NOMO-1 treated with dmso at 0.1 percent for 144 hours (cell line): ENCODE results near the gene PALLD.

Experiments
- DNase-seq: peaks from one replicate; lab custom pipeline; 2025; ENCODE audit not compliant: unreplicated experiment; lab: John Stamatoyannopoulos, UW

Gene PALLD

DNA sequence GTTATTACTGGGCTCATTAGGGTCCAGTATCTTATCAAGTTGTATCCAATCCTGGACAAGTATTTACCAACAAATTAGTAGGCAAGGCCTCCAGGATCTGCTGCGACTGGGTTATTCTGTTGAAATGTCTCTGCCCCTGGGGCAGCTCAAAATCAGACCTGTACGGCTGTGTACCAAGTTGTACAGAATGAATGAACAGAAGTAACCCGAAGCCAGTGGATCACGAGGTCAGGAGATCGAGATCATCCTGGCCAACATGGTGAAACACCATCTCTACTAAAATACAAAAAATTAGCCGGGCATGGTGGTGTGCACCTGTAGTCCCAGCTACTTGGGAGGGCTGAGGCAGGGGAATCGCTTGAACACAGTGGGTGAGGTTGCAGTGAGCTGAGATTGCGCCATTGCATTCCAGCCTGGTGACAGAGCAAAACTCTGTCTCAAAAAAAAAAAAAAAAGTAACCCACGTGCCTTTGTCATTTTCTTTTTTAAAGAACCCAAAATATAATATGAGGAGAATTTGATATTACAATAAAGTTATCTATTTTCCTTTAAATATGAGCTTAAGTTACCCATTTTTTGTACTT lies 385.9 kb downstream of the PALLD start:
- DNase-seq: no peak

DNA sequence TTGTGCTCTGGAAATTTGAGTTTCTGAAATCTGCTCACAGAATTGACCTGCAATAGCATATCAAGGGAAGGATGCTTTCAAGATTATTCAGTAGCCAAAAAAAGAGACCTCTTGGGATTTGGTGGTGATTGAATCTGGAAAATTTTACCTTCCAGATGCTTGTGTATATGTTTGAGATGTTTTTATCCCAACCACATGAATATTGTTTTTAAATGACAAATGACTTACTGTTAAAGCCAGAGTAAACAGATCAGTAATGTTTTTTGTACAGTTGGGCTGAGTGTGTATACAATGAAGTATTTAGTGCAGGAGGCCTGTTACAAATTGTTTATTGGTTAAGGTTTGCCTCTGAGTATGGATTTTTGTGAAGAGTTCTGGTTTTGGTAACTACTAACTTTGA lies 386.7 kb downstream of the PALLD start:
- no peak for DNase-seq

DNA sequence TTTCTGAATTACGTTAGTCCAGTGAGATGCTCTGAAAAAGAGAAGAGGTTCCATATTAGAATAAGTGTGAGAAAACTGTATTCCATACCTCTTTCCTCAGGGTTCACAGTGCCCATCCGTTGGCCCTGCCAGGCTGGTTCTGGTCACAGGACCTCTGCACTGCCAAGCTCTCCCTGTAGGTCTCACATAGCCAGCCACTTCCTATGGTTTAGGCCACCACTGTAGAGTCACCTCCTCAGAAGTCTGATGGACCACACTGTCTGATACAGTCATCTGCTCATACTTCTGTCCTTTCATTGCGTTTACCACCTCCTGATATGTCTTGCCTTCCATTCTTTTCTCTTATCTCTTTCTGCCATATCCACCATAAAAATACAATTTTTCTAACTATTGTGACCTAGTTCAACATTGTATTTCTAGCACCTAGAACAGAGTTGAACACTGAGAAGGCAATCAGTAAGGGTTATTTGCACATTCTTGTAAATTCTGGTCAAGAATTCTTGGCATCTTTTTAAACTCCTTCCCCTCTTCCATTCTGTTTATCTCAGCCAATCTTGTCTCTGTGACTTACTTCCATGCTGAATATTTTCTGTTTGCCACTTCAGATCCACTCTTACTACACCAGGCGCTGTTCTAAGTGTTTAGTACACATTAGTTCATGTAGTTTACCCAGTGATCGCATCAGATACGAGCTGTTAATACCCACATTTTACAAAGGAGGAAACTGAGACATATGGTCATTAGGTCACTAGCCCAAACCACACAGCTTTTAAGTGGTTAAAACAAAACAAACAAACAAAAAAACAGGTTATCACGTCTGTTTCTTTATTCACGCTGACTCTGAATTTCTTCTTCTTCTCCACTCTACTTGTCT lies 387.6 kb downstream of the PALLD start:
- DNase-seq: no peak

DNA sequence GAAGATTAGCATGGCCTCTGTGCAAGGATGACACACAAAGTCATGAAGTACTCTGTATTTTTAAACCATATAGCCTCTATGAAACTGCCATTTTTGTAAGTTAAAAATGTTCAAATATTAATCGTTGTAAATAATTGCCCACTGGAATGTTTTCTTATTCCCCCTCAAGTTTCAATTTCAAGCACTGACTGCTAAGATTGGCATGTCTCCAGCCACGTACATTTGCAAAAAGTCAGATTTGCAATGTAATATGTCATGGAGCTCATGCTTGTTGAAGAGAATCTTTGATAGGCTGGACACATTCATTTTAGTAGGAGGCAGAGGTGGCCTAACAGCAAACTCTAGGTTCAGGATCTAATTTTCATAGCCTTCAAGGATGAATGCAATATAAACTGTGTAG lies 388.5 kb downstream of the PALLD start:
- no peak for DNase-seq

DNA sequence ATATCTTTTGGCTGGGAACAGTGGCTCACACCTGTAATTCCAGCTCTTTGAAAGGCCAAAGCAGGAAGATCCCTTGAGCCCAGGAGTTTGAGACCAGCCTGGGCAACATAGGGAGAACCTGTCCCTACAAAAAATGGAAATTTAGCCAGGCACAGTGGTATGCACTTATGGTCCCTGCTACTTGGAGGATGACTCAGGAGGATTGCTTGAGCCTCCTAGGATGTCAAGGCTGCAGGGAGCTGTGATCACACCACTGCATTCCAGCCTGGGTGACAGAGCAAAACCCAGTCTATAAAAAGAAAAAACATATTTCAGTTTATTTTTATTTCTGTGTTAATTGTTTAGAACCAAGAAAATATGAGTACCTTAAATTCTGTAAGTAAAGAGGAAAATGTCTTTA lies 389.5 kb downstream of the PALLD start:
- no peak for DNase-seq

DNA sequence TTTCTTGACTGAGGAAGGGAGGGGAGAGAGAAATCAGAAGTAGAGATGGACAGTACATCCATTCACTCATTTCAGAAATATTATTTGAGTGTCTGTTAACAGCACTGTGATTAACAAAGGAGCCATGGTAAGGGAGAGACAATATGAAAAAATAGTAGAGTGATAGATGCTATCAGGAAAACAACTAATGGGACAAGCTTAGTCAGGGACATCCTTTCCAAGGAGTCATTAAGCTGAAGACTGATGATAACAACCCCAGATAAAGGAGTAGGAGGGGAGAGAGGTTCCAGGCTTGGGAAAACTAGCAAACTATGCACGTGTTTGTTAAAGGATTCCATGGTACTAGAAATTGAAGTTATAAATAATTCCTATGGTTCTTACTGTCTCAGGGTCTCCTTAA lies 391.0 kb downstream of the PALLD start:
- no peak for DNase-seq

DNA sequence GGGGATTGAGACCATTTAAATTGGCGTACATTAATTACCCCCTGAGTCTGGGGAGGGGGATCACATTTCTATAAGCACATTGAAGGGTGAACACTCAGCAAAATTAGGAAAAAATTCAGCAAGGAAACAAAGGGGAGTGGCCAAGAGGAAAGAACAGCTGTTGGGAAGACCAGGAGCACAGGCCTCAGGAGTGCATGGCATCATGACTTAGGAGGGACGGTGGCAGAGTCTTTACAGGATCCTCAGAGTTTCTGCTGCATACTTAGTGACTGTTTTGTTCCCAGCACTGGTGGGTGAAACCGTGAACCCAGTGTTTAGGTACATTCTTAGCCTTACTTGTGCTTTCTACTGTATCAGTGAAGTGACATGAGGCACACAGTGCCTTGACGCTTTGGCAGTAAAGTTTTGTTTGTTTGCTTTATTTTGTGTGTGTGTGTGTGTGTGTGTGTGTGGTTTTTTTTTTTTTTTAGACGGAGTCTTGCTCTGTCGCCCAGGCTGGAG lies 391.9 kb downstream of the PALLD start:
- DNase-seq: no peak

DNA sequence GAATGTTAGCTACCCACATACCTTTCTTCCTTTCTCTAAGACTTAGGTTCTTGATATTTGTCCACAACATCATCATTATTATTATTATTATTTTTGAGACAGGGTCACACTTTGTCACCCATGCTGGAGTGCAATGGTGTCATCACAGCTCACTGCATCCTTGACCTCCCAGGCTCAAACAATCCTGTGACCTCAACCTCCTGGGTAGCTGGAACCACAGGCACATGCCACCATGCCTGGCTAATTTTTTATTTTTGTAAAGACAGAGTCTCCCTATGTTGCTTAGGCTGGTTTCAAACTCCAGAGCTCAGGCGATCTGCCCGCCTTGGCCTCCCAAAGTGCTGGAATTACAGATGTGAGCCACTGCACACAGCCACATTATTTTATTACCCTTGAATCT lies 394.2 kb downstream of the PALLD start:
- no peak for DNase-seq

DNA sequence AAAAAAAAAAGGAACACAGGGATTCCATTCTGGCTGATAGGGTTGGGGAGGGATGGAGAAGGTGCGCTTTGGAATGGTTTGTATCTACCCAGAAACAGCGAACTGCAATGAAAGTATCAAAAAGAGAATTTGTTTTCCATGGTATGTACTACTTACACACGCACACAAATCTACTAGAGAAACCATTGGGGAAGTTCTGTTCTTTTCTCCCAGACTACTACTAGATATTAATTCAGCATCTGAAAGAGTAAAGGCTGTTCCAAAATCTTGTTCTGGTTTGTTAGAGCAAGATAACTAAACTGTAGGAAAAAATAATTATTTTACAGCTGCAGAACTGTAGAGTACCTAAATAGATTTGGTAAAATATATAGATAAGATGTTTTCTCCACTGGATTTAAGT lies 394.8 kb downstream of the PALLD start:
- DNase-seq: no peak

DNA sequence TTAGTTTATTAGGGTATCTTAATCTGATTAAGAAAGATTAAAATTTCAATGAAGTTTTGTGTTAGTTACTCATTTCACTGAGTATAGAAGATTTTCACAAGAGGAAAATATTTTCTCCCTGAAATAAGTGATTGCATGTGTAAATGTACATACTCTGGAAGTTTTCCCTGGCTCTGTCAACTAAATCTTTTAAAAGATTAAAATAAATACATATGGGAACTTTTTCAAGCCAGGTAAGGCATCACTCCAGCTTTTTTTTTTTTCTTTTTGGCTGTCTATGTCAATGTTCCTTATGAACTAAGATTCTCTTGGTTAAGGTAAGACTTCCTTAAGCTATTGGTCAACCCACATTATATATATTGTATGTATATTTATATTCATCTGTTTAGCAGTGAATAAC lies 395.6 kb downstream of the PALLD start:
- no peak for DNase-seq

DNA sequence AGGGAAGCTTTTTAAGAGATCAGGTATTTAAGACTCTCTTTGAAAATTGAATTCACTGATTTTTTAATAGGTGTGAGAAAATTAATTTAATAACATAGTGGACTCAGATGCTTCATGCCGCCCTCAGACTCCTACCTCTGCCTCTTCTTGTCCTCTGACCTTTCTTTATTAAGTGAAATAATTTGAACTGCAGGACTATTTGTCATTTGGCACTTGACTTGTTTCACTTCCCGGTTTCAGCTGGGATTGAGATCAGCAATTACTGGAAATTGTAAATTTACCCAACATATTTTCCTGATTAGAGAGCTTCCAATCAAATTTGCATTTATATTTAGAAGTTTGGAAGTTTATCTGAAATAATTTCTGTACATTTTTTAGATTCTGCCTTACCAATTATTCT lies 396.4 kb downstream of the PALLD start:
- DNase-seq: no peak

DNA sequence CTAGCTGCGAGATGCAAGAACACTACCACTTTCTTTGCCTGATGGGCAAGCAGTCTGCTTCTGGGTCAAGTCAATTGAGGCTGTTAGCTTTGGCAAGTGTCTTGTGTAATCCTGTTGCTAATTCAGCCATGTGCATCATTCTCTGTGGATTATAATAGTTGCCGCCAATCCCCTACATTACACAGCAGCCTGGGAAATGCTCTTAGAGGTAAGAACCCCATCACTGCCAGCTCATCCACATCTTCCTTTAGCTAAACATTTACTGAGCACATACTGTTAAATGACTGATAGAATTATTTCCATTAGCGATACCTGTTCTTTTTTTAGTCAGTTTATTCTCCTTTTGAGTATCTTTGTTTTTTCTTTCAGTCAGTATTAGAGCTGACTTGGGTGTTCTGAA lies 397.0 kb downstream of the PALLD start:
- no peak for DNase-seq

DNA sequence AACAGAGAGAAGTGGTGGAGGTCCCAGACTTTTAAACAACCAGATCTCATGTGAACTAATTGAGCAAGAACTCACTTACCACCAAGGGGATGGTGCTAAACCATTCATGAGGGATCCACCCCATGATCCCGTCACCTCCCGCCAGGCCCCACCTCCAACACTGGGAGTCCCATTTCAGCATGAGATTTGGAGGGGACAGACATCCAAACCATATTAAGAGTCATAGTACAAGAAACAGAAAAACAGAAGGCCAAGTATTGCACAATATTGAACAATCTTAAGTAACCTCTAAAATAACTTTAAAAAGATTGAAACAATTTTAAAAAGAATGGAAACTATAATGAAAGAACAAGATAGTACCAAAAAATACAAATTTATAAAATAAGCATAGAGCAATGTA lies 403.2 kb downstream of the PALLD start:
- DNase-seq: no peak

DNA sequence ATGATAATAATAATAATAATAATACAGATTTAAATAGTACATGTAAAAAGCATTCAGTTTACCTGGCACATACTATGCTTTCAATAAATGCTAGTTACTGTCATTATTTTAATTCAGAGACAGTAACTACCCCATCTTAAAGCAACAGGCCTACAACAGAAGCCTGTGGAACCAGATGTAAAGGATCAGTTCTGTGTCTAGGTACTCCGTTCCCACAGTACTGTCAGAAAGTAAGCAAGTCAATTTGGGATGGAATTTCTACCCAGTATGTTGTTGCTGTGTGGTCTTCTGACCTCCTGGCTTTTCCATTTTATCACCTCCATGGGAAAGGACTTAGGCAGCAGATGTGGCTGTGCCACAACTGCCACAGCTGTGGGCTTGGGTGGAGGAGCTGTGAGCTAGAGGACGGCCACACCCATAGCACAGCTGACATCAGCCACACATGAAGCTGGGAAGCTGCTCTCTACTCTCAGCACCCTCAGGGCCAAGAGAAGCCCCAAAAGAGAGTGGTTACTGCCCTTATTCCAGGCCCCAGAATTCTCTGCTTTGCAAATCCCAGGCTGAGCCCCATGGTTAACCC lies 410.4 kb downstream of the PALLD start:
- no peak for DNase-seq

DNA sequence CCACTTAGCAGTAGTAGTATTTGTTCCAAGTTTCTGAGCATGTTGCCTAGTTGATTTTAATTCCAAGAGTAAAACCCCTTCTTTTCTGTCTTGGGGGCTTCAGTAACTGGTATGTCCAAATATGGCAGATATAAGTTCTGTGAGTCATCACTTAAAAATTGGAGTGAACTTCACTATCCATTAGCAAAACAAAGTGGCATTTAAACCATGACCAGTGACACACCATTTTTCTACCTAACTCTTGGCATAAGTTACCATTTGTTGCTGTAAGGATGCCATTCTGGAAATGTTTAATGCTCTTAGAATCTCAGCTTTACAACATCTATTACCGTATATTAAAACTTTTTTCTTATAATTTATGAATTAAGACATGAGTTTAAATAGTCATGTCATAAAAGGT lies 411.2 kb downstream of the PALLD start:
- no peak for DNase-seq

DNA sequence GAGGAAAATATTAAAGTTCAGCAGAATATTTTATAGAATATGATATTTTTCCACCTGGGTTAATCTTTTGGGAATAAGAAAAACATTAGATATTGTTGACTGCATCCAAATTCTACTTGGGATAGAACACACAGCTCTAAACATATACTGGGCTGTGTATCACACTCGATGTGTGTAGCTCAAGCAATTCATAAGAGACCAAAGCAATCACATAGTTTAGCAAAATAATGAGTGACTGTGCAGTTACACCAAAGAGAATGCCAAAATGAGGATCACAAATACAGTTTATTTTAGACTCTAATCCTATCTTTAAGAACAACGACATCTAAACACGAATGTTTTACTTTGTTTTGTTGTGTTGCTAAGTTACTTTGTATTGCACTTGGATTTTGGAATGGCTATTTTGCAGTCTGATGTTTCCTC lies 412.0 kb downstream of the PALLD start:
- no peak for DNase-seq

DNA sequence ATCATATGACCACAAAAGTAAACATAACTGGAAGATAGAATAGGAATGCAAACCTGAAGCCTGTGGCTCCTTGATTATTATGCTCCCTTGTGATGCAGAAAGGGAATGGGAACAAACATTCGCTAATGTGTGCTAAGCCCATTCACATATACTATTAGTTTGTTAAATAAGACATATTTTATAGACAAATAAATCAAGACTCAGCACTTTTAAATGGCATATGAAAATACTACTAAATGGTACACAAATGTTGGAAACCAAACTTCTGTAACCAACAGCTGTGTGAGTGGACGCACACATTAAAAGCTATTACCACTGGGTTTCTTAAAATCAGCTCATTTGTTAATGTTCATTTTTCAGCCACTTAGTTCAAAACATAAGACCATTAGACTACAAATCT lies 417.2 kb downstream of the PALLD start:
- no peak for DNase-seq

DNA sequence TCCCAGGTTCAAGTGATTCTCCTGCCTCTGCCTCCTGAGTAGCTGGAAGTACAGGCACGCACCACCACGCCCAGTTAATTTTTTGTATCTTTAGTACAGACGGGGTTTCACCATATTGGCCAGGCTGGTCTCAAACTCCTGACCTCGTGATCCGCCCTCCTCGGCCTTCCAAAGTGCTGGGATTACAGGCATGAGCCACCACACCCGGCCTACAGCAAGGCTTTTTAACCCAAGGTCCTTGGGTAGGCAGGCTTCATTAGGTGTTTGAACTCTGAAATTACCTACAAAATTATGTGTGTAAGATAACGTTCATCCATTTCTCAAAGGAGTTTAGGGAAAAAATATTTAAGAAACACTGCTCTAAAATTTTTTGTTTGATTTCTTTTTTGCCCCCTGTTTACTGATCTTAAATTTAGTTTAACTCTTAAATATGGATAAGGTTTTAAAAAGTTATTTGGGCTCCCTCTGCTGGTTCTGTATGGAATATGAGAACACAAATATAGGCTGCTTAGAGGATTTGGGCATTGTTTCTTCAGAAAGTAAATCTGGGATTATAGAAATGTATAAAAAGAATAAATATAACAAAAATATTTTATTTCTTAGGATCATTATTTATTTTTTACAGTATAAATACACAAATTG lies 420.4 kb downstream of the PALLD start:
- no peak for DNase-seq

DNA sequence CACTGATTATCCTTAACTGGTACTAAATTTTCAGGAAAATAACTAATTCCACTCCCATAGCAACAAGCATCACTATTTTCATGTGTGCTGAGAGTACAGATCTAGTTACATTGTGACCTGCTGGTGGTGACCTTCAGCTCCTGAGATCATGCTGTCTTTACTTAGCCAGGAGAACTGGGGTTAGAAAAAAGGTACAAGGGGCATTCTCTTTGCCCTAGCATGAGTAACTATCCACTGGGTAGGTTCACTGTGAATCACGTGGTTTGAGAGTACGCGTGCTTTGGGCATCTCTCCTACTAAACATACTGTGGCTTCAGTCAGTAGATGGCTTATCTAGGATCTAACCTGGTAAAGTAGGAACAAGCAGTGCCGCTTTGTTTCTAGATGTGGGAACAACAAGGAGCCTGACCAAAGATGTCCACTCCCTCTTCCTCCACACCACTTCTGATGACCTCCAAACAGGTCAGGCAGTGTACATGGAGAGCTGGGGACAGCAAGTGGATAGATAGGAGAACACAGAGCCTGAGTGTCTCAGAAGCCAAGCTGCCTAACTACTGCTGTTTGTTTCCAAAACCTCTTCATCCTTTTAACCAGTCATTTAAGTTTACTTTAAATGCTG lies 423.0 kb downstream of the PALLD start:
- no peak for DNase-seq

DNA sequence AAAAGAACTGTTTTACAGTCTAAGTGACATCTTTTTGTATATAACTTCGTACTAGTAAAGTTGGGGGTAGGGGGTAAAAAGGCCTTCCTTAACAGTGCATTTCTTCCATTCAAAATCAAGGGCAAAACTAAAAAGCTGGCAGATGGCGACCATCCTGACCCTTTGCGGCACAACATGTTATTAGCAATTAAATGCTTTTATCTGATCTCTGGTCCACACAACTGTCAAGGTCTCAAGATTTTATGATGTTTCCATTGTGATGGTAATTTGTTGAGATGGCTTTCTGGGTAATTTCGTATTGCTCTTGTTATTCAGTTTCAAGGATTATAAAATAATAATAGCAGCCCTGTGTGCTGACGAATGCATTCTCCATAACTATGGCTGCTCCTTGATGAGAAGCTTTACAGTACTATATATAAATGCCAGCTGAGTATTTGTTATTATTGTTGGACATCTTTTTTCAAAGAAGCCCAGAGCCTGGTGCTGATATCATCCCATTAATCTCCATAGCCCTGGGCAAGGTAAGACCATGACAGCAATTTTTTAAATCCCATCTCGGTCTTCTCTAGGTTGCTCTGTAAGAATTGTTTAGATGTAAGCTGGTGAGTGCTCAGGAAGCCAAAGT lies 423.7 kb downstream of the PALLD start:
- no peak for DNase-seq
